ENCODE data around the gene ACSL1. TPM values are rescaled to one million over a fixed set of nuclear protein-coding genes. Genes with fewer than 3 reads are reported as not detected.
"Not testable (repeated sequence)": the region's sequence is repeated elsewhere in the genome, so short reads cannot be mapped to it uniquely, and the experiment has no call there.

The ACSL1 gene
- total RNA-seq, 1 experiment from 2014 or later = 5.3 TPM

DNA sequence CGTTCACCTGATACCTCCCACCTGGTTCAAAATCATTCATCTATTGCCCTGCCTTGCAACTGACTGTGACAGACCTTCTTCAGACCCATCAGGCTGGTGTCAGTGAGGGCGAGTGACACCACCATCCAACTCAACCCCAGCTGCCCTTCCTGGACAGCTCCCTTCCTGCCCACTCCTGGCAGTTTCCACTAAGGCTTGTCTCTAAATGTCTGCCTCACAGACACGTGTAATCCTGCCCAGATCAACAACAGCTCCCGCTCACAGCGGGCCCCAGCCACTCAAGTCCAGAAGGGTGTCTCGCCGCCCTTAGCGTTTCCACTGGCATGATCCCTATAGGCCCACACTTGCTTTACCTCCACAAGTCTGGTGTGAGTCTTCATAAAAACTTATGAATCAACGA lies 28.9 kb downstream of the ACSL1 start:
- no peak for DNase-seq (ENCODE audit: low spot score)
- in situ Hi-C loops (cut with HindIII; ENCODE audit: low sequenced_read_pairs) = no loop called here

DNA sequence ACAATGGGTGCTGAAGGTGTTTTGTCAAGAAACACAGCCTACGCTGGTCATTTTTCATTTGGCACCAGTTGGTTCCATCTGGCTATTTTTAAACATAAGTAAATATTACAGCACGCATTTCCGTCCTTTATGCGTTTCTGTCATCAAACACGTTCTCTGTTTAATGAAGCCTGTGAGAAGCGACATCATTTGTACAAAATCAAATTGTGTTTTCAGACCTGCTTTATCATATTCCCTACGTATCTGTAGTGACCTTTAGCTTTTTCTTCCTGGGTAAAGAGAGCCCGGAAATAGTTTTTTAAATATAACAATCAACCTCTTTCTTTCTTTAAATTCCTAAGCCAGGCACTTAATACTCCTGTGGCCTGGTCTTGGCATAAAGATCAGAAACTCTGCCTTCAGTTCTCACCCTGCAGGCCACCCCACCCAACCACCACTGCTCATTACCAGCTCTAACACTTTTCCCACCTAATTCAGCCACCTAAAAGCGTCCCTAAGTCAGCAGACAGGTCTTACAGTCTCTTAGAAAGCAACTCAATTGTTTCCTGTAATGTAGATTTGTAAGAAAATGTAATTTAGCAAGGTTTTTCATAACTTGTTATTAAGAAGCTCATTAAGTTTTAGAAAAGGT lies 30.4 kb downstream of the ACSL1 start:
- DNase-seq (ENCODE audit: low spot score) = no peak
- in situ Hi-C loops (cut with HindIII; ENCODE audit: low sequenced_read_pairs) = no loop called here

DNA sequence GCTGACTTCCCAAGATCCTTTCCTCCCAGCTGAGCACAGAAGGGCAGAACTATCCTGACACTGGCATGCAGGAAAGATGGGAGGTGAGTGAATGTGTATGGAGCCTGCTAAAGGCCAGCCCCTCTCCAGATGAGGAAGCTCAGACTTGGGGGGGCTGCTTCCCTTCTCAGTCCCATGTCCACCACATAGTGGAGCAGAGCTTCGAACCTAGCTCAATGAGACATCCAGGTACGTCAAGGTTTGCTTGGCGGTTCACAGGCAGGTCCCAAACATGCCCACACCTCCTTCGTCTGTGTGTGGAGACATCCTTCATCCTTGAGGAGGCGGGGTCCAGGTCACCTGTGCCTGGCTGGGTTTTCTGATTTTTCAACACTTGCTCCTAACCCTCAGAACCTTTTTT lies 31.3 kb downstream of the ACSL1 start:
- DNase-seq (ENCODE audit: low spot score) = no peak
- in situ Hi-C loops (cut with HindIII; ENCODE audit: low sequenced_read_pairs) = no loop called here

DNA sequence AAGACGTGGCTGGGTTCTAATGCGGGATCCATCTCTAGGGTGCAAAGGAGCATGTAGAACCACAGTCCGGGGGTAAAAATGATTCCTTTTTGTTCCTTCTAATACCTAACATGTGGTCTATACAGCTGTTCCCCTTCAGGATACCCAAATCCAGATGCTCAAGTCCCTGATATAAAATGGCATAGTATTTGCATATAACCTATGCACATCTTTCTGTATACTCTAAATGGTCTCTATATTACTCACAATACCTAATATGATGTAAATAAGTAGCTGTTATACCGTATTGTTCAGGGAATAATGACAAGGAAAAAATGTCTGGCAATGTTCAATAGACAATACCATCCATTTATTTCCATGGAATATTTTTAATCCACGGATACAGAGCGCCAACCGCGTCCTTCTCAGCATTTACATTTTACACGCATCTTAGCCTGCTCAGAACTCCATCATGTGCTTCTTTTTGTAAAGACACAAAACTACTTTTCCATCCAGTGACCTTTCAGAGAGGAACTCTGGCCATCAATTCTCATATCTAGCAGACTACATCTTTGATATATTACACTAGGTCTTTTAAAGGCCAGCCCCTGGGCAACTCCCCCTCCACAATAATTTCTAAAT lies 31.9 kb downstream of the ACSL1 start:
- in situ Hi-C loops (cut with HindIII; ENCODE audit: low sequenced_read_pairs) = no loop called here
- DNase-seq (ENCODE audit: low spot score) = no peak

DNA sequence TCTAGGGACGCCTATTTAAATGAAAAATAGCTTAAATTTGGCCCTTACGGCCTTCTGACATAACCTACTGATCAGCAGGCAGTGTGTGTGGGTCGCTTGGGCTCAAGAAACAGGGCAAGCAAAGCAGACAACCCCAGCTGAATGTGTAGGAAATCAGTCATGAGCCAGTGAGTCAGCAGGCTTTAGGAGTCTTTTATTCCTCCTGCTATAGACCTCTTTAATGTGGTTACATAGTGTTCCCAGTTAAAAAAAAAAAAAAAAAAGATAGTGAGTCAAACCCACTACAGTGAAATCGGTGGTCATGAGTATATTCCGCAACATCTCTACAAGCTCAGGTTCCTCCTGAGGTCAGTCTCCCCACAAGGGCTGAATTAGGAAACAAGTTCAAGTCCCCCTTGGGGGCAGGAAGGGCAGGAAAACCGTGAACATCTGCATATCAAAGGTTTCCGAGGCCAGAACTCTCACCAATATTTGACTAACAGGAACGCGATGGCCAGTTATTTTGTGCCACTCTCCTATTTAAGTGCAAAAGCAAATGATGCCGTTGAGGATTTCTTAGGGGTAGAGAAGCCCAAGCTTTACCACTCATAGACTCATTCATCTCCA lies 32.7 kb downstream of the ACSL1 start:
- in situ Hi-C loops (cut with HindIII; ENCODE audit: low sequenced_read_pairs) = no loop called here
- no peak for DNase-seq (ENCODE audit: low spot score)

DNA sequence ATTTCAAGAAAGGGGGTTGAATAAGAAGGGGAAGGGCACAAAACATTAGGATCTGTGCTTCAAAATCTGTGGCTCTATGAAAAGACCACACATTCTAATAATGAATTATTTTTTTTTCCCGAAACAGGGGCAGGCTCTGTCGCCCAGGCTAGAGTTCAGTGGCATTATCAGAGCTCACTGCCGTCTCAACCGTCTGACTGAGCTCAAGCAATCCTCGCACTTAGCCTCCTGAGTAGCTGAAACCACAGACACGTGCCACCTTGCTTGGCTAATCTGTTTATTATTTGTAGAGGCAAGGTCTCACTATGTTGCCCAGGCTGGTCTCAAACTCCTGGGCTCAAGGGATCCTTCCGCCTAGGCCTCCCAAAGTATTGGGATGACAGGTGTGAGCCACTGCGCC lies 33.4 kb downstream of the ACSL1 start:
- no peak for DNase-seq (ENCODE audit: low spot score)
- in situ Hi-C loops (cut with HindIII; ENCODE audit: low sequenced_read_pairs) = no loop called here

DNA sequence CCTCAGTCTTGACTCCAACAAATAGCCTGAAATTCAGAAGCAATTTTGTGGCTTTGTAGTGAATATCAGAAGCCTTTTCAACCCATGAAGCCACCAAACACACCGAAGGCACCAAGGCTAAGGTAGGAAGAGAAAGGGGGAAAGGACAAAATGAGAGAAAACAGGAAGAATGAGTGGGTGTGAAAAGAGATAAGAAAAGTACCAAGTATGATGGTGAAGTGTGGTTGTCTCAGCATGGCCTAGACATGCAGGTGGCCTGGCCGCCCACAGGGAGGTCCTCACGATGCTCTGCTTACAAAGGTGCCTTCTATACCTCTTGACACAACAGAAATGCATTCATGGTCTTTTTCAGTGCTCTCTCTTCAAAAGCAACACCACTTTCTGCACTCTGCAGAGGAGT lies 34.9 kb downstream of the ACSL1 start:
- no peak for DNase-seq (ENCODE audit: low spot score)
- in situ Hi-C loops (cut with HindIII; ENCODE audit: low sequenced_read_pairs) = no loop called here

DNA sequence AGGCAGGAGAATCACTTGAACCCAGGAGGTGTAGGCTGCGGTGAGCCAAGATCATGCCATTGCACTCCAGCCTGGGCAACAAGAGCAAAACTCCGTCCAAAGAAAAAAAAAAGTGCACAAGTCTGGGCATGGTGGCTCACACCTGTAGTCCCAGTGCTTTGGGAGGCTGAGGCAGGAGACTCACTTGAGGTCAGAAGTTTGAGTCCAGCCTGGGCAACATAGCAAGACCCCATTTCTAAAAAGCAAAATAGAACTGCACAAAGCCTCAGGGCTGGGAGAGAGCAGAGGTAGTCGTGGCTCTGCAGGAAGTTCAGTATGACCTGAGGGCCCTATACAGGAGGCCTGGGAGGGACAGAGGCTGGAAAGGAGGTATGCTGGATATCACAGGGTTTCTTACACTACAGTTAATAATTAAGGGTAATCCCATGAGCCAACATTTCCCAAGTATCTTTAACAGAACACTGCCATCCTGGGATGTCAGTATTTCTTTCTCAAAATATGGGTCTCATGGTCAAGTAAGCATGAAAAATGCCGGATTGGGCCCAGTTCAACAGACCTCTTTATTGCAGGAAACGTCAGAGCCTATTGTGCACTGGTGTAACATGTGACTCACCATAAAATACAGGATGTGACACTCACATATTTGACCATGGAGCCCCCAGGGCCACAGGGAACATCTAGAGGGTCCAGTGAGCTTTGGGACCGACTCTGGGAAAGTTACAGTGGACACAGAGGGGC lies 37.8 kb downstream of the ACSL1 start:
- in situ Hi-C loops (cut with HindIII; ENCODE audit: low sequenced_read_pairs) = no loop called here
- no peak for DNase-seq (ENCODE audit: low spot score)

DNA sequence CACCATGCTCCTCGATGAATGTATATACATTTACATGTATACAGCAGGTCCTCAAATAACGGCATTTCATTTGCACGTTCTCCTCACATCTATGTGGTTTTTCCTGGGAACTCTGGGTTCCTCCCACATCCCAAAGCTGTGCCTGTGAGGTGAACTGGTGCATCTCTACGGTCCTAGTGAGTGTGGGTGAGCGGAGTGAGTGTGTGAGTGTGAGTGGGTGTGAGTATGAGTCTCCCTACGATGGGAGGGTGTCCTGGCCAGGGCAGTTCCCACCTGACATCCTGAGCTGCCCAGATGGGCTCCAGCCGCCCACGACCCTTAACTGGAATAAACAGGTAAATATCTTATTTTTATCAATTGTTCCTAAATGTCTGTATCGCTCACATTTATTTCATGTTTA lies 40.0 kb downstream of the ACSL1 start:
- in situ Hi-C loops (cut with HindIII; ENCODE audit: low sequenced_read_pairs) = no loop called here
- no peak for DNase-seq (ENCODE audit: low spot score)

DNA sequence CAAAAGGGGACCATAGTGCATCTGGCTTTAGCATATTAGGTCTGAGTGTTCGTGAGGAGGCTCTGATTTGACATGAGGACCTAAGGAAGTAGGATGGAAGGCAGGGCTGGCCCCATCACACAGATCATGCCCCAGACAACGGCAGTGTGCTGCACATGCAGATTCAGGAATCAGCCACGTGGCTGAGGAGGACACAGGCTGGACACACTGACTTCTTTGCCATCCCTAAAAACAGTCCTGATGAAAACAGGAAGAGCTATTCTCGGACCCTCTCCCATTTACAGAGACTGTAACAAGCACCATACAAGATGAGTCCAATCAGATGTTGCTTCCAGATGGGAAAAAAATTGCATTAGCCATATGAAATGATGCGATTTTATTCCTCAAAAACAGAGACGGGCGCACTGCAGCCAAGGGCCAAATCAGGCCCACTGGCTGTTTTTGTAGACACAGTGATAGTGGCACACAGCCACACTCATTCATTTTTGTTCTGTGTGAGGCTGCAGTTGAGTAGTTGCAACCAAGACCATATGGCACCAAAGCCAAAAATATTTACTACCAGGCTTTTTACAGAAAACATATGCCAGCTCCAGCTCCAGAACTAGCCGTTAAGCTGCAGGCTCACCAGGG lies 41.0 kb downstream of the ACSL1 start:
- peak; percentile 92 for DNase-seq (ENCODE audit: low spot score)
- in situ Hi-C loops (cut with HindIII; ENCODE audit: low sequenced_read_pairs) = no loop called here

DNA sequence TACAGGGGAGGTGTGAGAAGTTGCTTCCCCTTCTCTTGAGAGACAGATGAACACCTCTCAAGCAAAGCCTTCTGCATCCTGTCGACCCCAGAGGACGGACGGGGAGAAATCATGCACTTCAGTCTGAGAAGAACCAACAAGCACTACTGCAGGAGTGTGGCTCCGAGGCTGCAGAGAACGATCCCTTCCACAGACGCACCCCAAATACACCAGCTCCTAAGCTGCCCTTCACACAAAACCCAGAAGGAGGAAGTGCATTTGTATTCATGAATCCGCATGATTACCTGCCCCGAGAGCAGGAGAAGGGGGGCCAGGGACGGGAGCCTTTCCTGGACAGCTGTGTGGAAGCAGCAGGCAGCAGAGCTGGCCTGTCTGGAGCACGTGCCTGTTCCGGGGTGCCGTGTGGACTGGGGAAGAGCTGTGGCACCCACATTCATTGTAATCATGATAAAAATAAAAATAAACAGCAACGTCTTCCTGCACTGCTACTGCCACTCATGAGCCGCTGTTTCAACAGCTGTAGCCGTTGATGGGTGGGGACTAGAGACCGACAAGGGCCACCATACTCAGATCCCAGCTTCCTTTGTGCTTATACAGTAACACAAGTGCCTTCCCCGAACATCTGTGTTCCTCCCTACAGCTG lies 42.9 kb downstream of the ACSL1 start:
- no peak for DNase-seq (ENCODE audit: low spot score)
- in situ Hi-C loops (cut with HindIII; ENCODE audit: low sequenced_read_pairs) = no loop called here

DNA sequence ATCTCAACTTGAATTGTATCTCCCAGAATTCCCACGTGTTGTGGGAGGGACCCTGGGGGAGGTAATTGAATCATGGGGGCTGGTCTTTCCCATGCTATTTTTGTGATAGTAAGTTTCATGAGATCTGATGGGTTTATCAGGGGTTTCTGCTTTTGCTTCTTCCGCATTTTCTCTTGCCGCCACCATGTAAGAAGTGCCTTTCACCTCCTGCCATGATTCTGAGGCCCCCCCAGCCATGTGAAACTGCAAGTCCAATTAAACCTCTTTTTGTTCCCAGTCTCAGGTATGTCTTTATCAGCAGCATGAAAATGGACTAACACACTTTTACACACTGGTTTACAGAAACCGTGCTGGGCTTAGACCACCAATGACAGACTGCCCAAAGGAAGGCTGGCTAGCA lies 46.6 kb downstream of the ACSL1 start:
- in situ Hi-C loops (cut with HindIII; ENCODE audit: low sequenced_read_pairs); DNase-seq (ENCODE audit: low spot score): not testable (repeated sequence)

DNA sequence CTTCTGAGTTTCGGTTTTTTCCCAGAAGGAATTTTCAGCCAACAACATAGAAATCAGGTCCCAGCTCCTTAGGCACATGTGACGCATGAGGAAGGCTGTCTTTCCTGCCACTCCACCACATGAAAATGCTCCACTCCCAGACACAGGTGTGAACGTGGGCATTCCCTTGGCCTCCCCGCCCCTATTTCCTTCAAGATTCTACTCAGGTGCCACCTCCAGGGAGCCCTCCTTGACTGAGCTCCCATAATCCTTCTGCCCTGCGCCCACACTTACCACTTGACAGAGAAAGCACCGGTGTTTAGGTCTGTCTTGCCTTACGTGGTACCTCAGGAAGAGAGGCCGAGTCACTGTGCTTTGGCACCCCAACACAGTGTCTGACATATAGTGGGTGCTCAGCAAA lies 47.4 kb downstream of the ACSL1 start:
- in situ Hi-C loops (cut with HindIII; ENCODE audit: low sequenced_read_pairs) = no loop called here
- DNase-seq (ENCODE audit: low spot score) = no peak

DNA sequence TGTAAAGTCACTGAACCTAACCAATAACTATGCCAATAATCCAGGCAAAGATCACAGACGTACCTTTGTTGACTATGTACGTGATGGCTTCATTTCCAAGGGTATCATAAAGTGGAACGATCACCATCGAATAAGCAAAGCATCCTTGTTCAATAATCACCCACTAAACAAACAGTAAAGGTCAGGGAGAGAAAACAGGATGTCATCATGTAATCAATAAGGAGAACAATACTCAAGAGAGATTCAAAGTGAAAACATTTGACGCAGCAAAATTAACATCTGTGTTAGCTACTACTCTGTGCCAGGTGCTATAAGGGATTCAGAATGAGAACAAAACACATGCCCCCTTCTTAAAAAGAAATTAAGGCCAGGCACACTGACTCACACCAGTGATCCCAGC lies 48.9 kb downstream of the ACSL1 start:
- in situ Hi-C loops (cut with HindIII; ENCODE audit: low sequenced_read_pairs) = no loop called here
- no peak for DNase-seq (ENCODE audit: low spot score)

DNA sequence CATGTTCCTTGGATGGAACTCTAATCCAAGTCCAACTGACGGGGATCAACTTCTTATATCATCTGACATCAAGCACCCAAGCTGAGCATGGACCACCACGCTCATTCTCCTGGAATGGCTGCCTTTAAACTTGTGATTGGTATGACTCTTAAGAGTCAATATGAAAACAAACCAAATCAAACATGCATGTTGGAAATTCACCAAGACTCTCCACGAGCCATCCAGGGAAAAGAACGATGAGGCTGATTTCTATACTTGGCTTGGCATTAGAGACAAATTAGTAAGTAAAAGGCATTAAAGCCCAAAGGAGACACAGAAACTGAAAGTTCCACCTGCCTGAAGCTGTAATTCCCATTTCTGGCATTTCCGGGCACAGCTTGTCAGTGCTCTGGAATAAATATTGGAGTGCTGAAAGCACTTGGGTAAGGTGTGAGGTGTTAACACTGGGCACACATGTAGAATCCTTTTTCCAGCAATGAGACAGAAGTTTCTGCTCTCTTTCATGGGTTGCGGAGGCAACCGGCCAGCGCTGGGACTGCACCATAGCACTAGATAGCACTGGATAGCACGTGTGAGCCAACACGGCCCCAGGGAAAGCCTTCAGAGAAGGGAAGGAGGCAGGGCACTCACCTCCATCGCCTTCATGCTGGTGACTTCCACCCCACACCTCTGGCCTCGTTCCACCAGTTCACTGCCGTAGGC lies 49.8 kb downstream of the ACSL1 start:
- in situ Hi-C loops (cut with HindIII; ENCODE audit: low sequenced_read_pairs) = no loop called here
- DNase-seq (ENCODE audit: low spot score) = no peak

DNA sequence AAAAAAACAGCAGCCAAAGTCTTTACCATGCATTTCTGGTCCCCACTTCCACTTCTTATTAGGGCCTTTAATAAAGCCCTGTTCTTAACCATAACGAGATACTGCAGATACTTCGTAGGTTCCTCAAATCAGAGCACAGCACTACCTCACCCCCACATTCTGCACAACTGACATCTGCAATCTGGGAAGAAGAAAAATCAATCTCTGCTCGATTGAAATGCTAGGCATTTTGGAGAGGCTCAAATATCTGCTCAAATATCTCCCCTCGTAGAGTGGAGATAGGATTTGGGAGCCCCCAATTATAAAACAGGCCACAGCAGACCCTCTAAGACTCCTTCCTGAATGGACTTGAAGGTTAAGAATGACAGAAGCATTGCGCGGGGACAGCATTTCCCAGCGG lies 51.6 kb downstream of the ACSL1 start:
- in situ Hi-C loops (cut with HindIII; ENCODE audit: low sequenced_read_pairs) = no loop called here
- DNase-seq (ENCODE audit: low spot score) = no peak

DNA sequence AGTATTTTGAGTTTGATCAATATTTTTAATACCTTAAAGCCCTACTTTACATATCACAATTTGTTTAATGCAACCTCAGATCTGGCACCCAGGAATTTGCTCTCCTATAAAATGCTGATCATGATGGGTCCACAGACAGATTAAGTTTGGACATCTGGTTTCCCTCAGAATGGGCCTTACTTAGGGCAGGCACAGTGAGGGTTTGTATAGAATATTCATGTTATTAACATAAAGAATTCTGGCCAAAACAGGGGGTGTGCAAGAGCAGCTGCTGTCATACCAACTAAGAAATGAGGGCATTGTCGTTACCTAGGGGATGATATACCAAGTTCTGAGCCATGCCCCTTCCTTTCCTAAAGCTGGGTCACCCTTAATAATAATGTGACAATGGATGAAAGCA lies 54.4 kb downstream of the ACSL1 start:
- in situ Hi-C loops (cut with HindIII; ENCODE audit: low sequenced_read_pairs) = no loop called here
- no peak for DNase-seq (ENCODE audit: low spot score)

DNA sequence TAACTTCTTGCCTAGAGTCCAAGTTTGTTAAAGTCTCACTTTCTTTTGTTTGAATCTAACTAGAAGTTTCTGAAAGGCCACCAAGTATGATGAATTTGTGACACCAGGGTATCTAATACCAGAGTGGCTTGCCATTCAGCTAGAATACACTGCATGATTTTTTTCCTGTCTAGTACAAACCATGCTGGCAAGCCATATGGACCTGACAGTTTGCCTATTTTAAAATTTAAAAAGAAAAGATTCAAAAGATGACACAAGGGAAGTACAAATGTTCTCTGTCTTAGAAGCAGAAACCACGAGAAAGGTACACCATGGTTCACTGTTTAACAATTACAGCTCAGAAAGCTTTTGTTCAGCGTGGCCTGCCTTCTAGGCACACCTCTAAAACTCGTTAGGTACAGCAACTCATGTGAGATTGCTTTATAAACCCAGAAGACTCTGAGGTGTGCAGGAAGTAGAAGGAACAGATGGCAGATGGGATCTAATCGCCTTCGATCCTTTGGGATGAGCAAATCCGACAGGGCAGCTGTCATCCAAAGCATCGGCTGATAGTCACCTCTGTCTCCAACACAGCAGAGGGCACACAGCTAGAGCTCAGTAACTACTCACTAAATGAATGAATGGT lies 56.5 kb downstream of the ACSL1 start:
- in situ Hi-C loops (cut with HindIII; ENCODE audit: low sequenced_read_pairs) = no loop called here
- peak; percentile 29 for DNase-seq (ENCODE audit: low spot score)
